ENCODE measurements around the gene KCTD15.

Gene KCTD15

DNA sequence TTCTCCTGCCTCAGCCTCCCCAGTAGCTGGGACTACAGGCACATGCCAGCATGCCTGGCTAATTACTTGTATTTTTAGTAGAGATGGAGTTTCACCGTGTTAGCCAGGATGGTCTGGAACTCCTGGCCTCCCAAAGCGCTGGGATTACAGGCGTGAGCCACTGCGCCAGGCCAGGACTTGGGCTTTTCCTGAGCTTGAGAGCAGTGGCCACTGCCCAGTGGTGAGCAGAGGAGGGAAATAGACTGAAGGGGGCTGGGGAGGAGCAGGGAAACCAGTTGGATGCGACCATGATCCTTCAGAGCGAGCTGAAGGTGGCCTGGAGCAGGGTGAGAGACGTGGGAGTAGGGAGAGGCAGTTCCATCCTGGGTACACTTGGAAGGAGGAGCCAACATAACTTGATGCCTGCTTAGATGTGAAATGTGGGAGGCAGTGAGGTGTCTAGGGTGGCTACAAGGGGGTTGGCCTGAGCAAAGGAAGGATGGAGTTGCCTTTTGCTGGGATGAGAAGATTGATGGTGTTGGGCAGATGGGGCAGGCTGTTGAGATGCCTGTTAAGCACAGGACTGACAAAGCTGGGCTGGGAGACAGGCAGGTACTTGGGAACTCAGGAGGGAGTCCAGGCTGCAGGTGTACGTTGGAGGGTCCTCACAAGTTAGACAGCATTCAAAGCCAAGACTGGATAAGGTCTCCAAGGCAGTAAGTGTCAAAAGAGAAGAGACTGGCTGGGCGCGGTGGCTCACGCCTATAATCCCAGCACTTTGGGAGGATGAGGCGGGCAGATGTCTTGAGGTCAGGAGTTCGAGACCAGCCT is 31.8 kb downstream of the KCTD15 start:
- H3K9ac ChIP-seq (ENCODE audit: low read length): no peak overlapping the region
- H3K9me3 ChIP-seq (ENCODE audit: low read length): no peaks in the 10 kb centered on the region
- H3F3A ChIP-seq (ENCODE audit: insufficient read depth, low read length): no peaks in the 10 kb centered on the region
- H4K20me1 ChIP-seq (ENCODE audit: insufficient read depth, low read length): no peaks in the 10 kb centered on the region
- no peak overlapping the region for H3K4me3 ChIP-seq (ENCODE audit: low read depth, low read length, poor library complexity, severe bottlenecking)
- H3K4me1 ChIP-seq (ENCODE audit: insufficient read depth, low read length, severe bottlenecking): no peaks in the 10 kb centered on the region
- H3K4me2 ChIP-seq (ENCODE audit: low read length): no peak overlapping the region
- no peak overlapping the region for H3K27ac ChIP-seq (ENCODE audit: low read depth, low read length, poor library complexity, severe bottlenecking)
- H3K36me3 ChIP-seq (ENCODE audit: insufficient read depth, low read length): no peaks in the 10 kb centered on the region
- H2AFZ ChIP-seq (ENCODE audit: low read length): no peak overlapping the region
- no peaks in the 10 kb centered on the region for H3K27me3 ChIP-seq (ENCODE audit: insufficient read depth, low read length)
- no peaks in the 10 kb centered on the region for H3K79me2 ChIP-seq (ENCODE audit: insufficient read depth, low read length)
- no peaks in the 10 kb centered on the region for H3K9me2 ChIP-seq (ENCODE audit: low read depth, low read length)
- TF ChIP-seq EZH2 (IDR thresholded peaks at IDR 0.05; ENCODE audit: borderline replicate concordance, low read length): no peak
- TF ChIP-seq, protein P1, sequence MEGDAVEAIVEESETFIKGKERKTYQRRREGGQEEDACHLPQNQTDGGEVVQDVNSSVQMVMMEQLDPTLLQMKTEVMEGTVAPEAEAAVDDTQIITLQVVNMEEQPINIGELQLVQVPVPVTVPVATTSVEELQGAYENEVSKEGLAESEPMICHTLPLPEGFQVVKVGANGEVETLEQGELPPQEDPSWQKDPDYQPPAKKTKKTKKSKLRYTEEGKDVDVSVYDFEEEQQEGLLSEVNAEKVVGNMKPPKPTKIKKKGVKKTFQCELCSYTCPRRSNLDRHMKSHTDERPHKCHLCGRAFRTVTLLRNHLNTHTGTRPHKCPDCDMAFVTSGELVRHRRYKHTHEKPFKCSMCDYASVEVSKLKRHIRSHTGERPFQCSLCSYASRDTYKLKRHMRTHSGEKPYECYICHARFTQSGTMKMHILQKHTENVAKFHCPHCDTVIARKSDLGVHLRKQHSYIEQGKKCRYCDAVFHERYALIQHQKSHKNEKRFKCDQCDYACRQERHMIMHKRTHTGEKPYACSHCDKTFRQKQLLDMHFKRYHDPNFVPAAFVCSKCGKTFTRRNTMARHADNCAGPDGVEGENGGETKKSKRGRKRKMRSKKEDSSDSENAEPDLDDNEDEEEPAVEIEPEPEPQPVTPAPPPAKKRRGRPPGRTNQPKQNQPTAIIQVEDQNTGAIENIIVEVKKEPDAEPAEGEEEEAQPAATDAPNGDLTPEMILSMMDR (IDR thresholded peaks at IDR 0.05; ENCODE audit: low read length): no peak

DNA sequence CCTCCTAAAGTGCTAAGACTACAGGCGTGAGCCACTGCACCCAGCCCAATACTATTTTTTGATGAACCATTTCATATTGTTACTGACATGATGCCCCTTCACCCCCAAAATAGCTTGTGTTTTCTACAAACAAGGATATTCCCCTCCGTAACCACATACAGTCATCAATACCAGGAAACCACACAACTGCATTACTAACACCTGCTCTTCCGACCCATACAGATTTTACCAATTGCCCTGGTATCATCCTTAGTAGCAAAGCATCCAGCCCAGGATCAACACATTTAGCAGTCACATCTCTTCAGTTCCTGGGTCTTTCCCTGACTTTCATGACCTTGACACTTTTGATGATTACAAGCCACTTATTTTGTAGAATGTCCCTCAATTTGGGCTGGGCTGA is 33.6 kb downstream of the KCTD15 start:
- Histone ChIP-seq H2AFZ (ENCODE audit: low read length) (no peak overlapping the region), H3K4me1 (ENCODE audit: insufficient read depth, low read length, severe bottlenecking) (no peaks in the 10 kb centered on the region), H3K4me2 (ENCODE audit: low read length) (no peak overlapping the region), H3K36me3 (ENCODE audit: insufficient read depth, low read length) (no peaks in the 10 kb centered on the region), H3K79me2 (ENCODE audit: insufficient read depth, low read length) (no peaks in the 10 kb centered on the region), H3K27ac (ENCODE audit: low read depth, low read length, poor library complexity, severe bottlenecking) (no peak overlapping the region), H3K27me3 (ENCODE audit: insufficient read depth, low read length) (no peaks in the 10 kb centered on the region), H3K9me2 (ENCODE audit: low read depth, low read length) (no peaks in the 10 kb centered on the region), H3K9ac (ENCODE audit: low read length) (no peak overlapping the region), H3K9me3 (ENCODE audit: low read length) (no peaks in the 10 kb centered on the region), H3F3A (ENCODE audit: insufficient read depth, low read length) (no peaks in the 10 kb centered on the region), H4K20me1 (ENCODE audit: insufficient read depth, low read length) (no peaks in the 10 kb centered on the region), H3K4me3 (ENCODE audit: low read depth, low read length, poor library complexity, severe bottlenecking) (no peak overlapping the region)
- TF ChIP-seq, protein P1 (IDR thresholded peaks at IDR 0.05; ENCODE audit: low read length): no peak
- no peak for TF ChIP-seq EZH2 (IDR thresholded peaks at IDR 0.05; ENCODE audit: borderline replicate concordance, low read length)

DNA sequence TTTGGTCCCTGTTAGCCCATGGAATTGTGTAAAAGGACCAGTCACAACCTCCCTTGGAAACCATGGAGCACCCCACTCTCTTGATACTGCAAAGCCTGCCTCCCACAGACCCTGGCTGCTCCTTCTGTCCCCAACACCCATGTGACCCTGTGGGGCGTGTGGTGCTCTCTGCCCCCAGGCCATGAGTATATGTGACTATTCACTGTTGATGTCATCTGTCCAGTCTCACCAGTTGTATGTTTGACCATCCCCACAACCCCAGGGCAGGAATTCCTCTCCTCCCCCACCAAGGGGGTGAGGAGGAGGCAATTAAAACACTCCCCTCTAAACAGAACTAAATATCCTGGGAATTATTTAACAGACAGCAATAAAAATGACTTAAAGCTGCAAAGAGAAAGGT is 35.2 kb downstream of the KCTD15 start:
- no peak overlapping the region for H3K4me3 ChIP-seq (ENCODE audit: low read depth, low read length, poor library complexity, severe bottlenecking)
- TF ChIP-seq, protein P1 (IDR thresholded peaks at IDR 0.05; ENCODE audit: low read length): no peak
- TF ChIP-seq EZH2 (IDR thresholded peaks at IDR 0.05; ENCODE audit: borderline replicate concordance, low read length): no peak
- no peaks in the 10 kb centered on the region for H4K20me1 ChIP-seq (ENCODE audit: insufficient read depth, low read length)
- H3K9me2 ChIP-seq (ENCODE audit: low read depth, low read length): no peaks in the 10 kb centered on the region
- H3K9me3 ChIP-seq (ENCODE audit: low read length): no peaks in the 10 kb centered on the region
- H3K4me1 ChIP-seq (ENCODE audit: insufficient read depth, low read length, severe bottlenecking): no peaks in the 10 kb centered on the region
- H3K27me3 ChIP-seq (ENCODE audit: insufficient read depth, low read length): no peaks in the 10 kb centered on the region
- no peak overlapping the region for H3K9ac ChIP-seq (ENCODE audit: low read length)
- no peak overlapping the region for H2AFZ ChIP-seq (ENCODE audit: low read length)
- H3K27ac ChIP-seq (ENCODE audit: low read depth, low read length, poor library complexity, severe bottlenecking): no peak overlapping the region
- H3K36me3 ChIP-seq (ENCODE audit: insufficient read depth, low read length): no peaks in the 10 kb centered on the region
- H3K79me2 ChIP-seq (ENCODE audit: insufficient read depth, low read length): no peaks in the 10 kb centered on the region
- no peak overlapping the region for H3K4me2 ChIP-seq (ENCODE audit: low read length)
- H3F3A ChIP-seq (ENCODE audit: insufficient read depth, low read length): no peaks in the 10 kb centered on the region
